Psoas muscle (tissue), 8 donors: ENCODE data around the gene CRTC3. TPM values are rescaled to one million over a fixed set of nuclear protein-coding genes. Genes with fewer than 3 reads are reported as not detected.

Source experiments
- ATAC-seq, 4 donors: fragments of 200-7000 bp; cut with Tn5 transposase; one replicate each; pipeline ENCODE4 v1.9.1; 2020; ENCODE audit warnings: moderate library complexity in 3 of 4, mild to moderate bottlenecking in 2 of 4
- DNase-seq, 2 donors: peaks; one replicate each; pipeline ENCODE4 v3.0.0-alpha.2; 2020
- H3K27ac ChIP-seq: fragments of 200-600 bp; one replicate; pipeline ENCODE4 v1.8.0; 2022
- H3K27me3 ChIP-seq, 3 donors: fragments of 200-600 bp in 1 of 3; one replicate each; pipeline versions ENCODE4 v1.6.1 to v1.8.0; 2013 to 2022; ENCODE audit warnings: low read length in 2 of 3, mild to moderate bottlenecking in 2 of 3, moderate library complexity in 1 of 3; ENCODE audit not compliant: insufficient read depth in 3 of 3
- H3K36me3 ChIP-seq, 2 donors: fragments of 200-600 bp in 1 of 2; one replicate each; pipeline versions ENCODE4 v1.6.1 to v1.8.0; 2013 to 2022; ENCODE audit warnings: low read depth in 1 of 2, mild to moderate bottlenecking in 1 of 2, moderate library complexity in 1 of 2; ENCODE audit not compliant: insufficient read depth in 1 of 2
- H3K4me1 ChIP-seq: fragments of 200-600 bp; one replicate; pipeline ENCODE4 v1.8.0; 2022
- H3K4me3 ChIP-seq: fragments of 200-600 bp; one replicate; pipeline ENCODE4 v1.8.0; 2022; ENCODE audit warnings: mild to moderate bottlenecking
- H3K9me3 ChIP-seq: fragments of 200-600 bp; one replicate; pipeline ENCODE4 v1.8.0; 2022
- CTCF ChIP-seq: fragments of 200-600 bp; IDR thresholded peaks from one replicate; pipeline ENCODE4 v1.8.0; 2022; ENCODE audit warnings: antibody characterized with exemption
- WGBS, 3 donors: extraction: QIAGEN DNeasy Blood & Tissue Kit; methylation state at CpG; one replicate each; pipeline versions ENCODE4 v1.1.6 to v1.1.7; 2013; 5-methylcytosine and 5-hydroxymethylcytosine counted together
- intact Hi-C, 2 donors: fragments of 100-400 bp; cut with DNase I; formaldehyde crosslinking; loops; one replicate each; pipeline versions ENCODE4 v1.11.0 to v1.14.2; 2022
- polyA plus RNA-seq, 3 donors: library from polyadenylated mRNA; stranded (reverse); fragments of 200-250 nt; gene quantifications; one replicate each; pipeline ENCODE4 v1.2.3, GENCODE V29; 2013
- total RNA-seq, 4 donors: library from RNA; stranded (reverse); fragmentation: NEBNext Ultra II Directional in 2 of 4; extraction: Animal tissue kit (Norgen Biotek cat#: 25700) in 2 of 4; gene quantifications; one replicate each; pipeline versions ENCODE4 v1.2.1 to v1.2.4, GENCODE V29; 2021 to 2023
- donor health status: healthy with polysubstance abuse.
- donor health status: DM: no; HTN: no; CAD: no; lungs with moderate emphysema.
- donor health status: Bipolar disorder and iron deficiency.
- donor health status: healthy.
- donor health status: DM: yes; HTN: yes; CAD: no.
- donor health status: DM: no; HTN: no; CAD: no.
- donor health status: DM: no; HTN: no; CAD: no.
- donor health status: DM: yes; HTN: yes; CAD: no.

CRTC3 gene
- total and polyA plus RNA-seq, 7 donors: 6.9 to 30.8 (median 15.3) TPM

- Histone ChIP-seq H3K9me3 (no peaks in the 10 kb centered on the region), H3K27me3 (no peaks in the 10 kb centered on the region), H3K27ac (no peak overlapping the region), H3K36me3 (peaks cover 0 to 45% of the 10 kb centered on the region in 2 donors), H3K4me1 (peaks cover 29% of the 10 kb centered on the region), H3K4me3 (no peak overlapping the region)
- DNase-seq: no peak
- intact Hi-C loops: no loop called here
- no peak for ATAC-seq
- TF ChIP-seq CTCF: no peak
- WGBS, 3 donors: 68 to 81% (median 73%) methylated on average over 10 of the region's 10 CpGs
Observed at GRCh38 chr15:90539789-90540188, 10.1 kb downstream of the CRTC3 start.

GRCh38 chr15:90540768-90541167 lies 11.0 kb downstream of the CRTC3 start:
- Histone ChIP-seq H3K9me3 (no peaks in the 10 kb centered on the region), H3K4me3 (no peak overlapping the region), H3K36me3 (peaks cover 0 to 49% of the 10 kb centered on the region in 2 donors), H3K27ac (no peak overlapping the region), H3K27me3 (no peaks in the 10 kb centered on the region), H3K4me1 (peaks cover 23% of the 10 kb centered on the region)
- TF ChIP-seq CTCF: no peak
- 74 to 80% (median 76%) methylated on average over 3 of the region's 3 CpGs for WGBS, 3 donors
- no peak for DNase-seq
- intact Hi-C loops: no loop called here
- no peak for ATAC-seq

- no peaks in the 10 kb centered on the region for H3K9me3 ChIP-seq
- H3K27me3 ChIP-seq: no peaks in the 10 kb centered on the region
- ATAC-seq (no peak), DNase-seq (no peak)
- TF ChIP-seq CTCF: no peak
- no peak overlapping the region for H3K27ac ChIP-seq
- H3K4me1 ChIP-seq: no peaks in the 10 kb centered on the region
- no peak overlapping the region for H3K4me3 ChIP-seq
- peaks cover 0 to 58% of the 10 kb centered on the region in 2 donors for H3K36me3 ChIP-seq
- 95 to 97% (median 95%) methylated on average over 7 of the region's 7 CpGs for WGBS, 3 donors
- intact Hi-C loops: no loop called here
Observed at GRCh38 chr15:90545095-90545494, 15.4 kb downstream of the CRTC3 start.

- ATAC-seq (no peak), DNase-seq (no peak)
- WGBS, 3 donors: 68 to 74% (median 68%) methylated on average over 2 of the region's 2 CpGs
- Histone ChIP-seq H3K36me3 (peaks cover 0 to 38% of the 10 kb centered on the region in 2 donors), H3K27ac (no peak overlapping the region), H3K4me1 (peaks cover 13% of the 10 kb centered on the region), H3K27me3 (no peaks in the 10 kb centered on the region), H3K9me3 (no peaks in the 10 kb centered on the region), H3K4me3 (no peak overlapping the region)
- intact Hi-C loops: no loop called here
- TF ChIP-seq CTCF: no peak
Observed at GRCh38 chr15:90547540-90547939, 17.8 kb downstream of the CRTC3 start.

GRCh38 chr15:90550919-90551318 lies 21.2 kb downstream of the CRTC3 start:
- H3K27me3 ChIP-seq: no peaks in the 10 kb centered on the region
- intact Hi-C loops: no loop called here
- no peak overlapping the region for H3K4me3 ChIP-seq
- H3K27ac ChIP-seq: no peak overlapping the region
- TF ChIP-seq CTCF: no peak
- H3K36me3 ChIP-seq: peaks cover 0 to 13% of the 10 kb centered on the region in 2 donors
- ATAC-seq: no peak
- DNase-seq: no peak
- H3K4me1 ChIP-seq: peaks cover 36% of the 10 kb centered on the region
- H3K9me3 ChIP-seq: no peaks in the 10 kb centered on the region
- WGBS, 3 donors: 82 to 88% (median 86%) methylated on average over 6 of the region's 6 CpGs
